HL-60/S4 treated with retinoic acid at 250 ng/mL for 4 days and 3 days (cell line): ENCODE results near the gene CDC42.

Source experiments
- in situ Hi-C: fragments of 300-500 bp; cut with MboI; formaldehyde crosslinking; loops from 2 replicates; pipeline ENCODE4 v1.7.0; 2022; ENCODE audit warnings: low sequenced_read_pairs

The CDC42 gene

GRCh38 chr1:22105611-22106207 is 53.2 kb downstream of the CDC42 start:
- in situ Hi-C loops = loop anchor here (25.0 kb wide), 1 partner anchor 532 kb away; the partner anchor contains the start of genes C1QA and C1QC

DNA sequence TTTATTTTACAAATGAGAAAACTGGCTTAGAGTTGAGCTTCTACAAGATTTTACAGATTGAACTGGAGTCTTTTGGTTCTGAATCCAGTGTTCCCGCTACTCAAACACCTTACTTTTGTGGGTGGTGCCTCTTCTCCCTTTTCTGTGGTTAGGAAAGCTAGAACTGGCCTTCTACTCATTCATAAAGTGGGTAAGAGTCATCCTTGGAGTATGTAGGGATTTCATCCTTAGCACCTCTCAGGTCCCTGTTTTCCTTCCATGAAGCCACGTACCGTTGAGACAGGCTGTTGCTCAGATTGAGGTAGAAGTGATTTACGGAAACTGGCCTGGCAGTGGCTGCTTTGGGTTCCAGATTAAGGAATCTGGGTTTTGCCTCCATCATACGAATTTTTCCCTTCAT is 54.6 kb downstream of the CDC42 start:
- in situ Hi-C loops = loop anchor here (25.0 kb wide), 1 partner anchor 530 kb away; the partner anchor contains the start of genes C1QA and C1QC

GRCh38 chr1:22108339-22109105 is 56.0 kb downstream of the CDC42 start:
- in situ Hi-C loops = loop anchor here (25.0 kb wide), 1 partner anchor 529 kb away; the partner anchor contains the start of genes C1QA and C1QC

GRCh38 chr1:22110016-22110415 is 57.5 kb downstream of the CDC42 start:
- in situ Hi-C loops = loop anchor here (25.0 kb wide), 1 partner anchor 527 kb away; the partner anchor contains the start of genes C1QA and C1QC

GRCh38 chr1:22111115-22111514 is 58.6 kb downstream of the CDC42 start:
- in situ Hi-C loops = loop anchor here (25.0 kb wide), 1 partner anchor 526 kb away; the partner anchor contains the start of genes C1QA and C1QC

- in situ Hi-C loops = loop anchor here (25.0 kb wide), 1 partner anchor 526 kb away; the partner anchor contains the start of genes C1QA and C1QC
Observed at GRCh38 chr1:22111620-22112019, 59.1 kb downstream of the CDC42 start.

DNA sequence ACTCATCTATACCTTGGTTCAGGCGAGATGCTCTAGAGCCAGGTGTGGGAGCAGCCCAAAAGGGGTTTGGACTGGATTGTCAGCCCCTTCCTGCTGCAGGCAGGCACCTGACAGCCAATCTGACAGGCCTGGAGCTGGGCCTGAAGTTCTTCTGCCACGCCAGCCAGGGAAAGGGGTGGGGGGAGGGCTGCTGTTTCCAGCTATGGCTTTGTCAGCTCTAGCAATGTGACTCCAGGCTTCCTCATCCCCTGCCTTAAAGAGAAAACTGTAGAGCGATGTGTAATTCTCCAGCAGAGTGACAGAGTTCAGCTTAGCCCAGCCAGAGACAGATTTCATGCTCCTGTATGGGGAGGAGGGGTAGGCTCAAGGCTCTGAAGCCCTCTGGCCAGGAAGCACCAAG is 60.0 kb downstream of the CDC42 start:
- in situ Hi-C loops = loop anchor here (25.0 kb wide), 1 partner anchor 525 kb away; the partner anchor contains the start of genes C1QA and C1QC

DNA sequence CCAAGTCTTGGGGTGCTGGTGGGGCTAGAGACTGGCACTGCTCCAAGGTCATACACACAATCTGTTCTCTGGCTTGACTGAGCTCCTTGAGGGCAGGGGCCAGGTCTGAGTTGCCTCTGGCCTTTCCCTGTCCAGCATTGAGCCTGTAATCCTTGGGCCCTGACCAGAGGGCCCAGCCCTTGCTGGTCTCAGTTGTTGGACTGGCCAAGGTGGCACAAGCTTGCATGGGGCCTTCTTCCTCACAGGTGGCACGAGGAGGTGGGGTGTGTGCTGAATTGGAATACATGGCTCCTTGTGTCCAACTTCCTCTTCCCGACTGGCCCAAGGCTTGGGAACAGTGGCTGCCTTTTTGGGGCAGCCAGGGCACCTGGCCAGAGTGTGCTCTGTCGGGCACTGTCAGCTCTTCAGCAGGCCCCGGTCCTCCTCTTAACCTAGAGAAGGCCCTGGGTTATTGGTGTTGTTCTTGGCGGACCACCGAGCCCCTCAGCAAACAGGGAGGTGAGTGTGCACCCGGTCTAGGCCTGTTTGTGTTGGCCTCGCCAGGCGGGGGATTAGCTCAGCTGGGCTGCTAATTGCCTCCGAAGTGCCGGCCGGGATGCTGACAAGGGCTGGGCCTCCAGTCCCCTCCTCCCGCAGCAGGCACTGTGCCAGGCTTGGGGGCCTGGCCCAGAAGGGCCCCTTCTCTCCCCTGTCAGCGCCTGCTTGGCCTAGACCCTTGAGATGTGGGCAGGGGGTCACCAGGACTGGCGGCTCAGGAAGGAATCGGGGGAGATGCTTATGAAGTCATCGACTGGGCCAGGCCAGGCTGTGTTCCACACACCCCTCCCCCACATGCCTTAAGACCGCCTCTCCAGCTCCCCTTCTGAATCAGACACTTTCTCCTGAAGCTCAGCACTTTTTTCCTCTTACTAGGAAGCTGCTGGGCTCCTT is 61.8 kb downstream of the CDC42 start:
- in situ Hi-C loops = loop anchor here (25.0 kb wide), 1 partner anchor 523 kb away; the partner anchor contains the start of genes C1QA and C1QC

- in situ Hi-C loops = loop anchor here (25.0 kb wide), 1 partner anchor 522 kb away; the partner anchor contains the start of genes C1QA and C1QC
Observed at GRCh38 chr1:22115286-22115685, 62.8 kb downstream of the CDC42 start.

DNA sequence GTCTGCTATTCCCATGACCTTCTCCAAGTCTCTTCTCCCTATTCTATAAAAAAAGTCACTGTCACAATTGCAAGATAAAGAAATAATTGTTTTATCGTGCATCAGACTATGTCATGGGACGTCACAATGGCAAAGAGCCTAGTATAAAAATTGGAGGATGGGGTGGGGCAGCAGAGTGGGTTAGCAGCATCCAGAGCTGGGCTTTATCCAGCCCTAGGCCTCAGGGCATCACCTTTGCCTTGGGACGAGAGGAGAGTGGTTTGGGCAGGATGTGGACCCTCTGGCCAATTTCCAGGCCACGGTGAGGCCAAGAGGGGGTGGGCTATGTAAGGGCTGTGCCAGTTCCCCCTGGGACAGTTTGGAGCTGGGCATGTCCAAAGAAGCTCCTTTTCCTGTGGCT is 64.7 kb downstream of the CDC42 start:
- in situ Hi-C loops = loop anchor here (25.0 kb wide), 1 partner anchor 520 kb away; the partner anchor contains the start of genes C1QA and C1QC

DNA sequence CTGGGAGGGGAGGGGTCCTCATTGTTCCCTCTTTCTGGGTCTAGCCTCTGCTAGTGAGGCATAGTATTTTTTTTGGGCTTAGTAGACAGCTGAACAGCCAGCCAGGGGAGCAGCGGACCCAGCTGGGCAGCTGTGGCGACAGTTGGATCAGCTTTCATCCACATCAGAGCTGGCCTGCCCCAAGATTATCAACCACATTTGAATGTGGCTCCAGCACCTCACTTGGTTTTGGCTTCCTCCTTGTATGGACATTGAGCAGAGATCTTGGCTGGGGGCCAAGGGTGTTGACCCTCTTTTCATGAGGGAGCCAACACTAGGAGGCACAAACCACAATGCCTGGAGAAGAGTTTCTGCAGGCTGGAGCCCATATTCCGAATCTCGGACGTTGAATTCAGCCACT is 65.3 kb downstream of the CDC42 start:
- in situ Hi-C loops = loop anchor here (25.0 kb wide), 1 partner anchor 519 kb away; the partner anchor contains the start of genes C1QA and C1QC

DNA sequence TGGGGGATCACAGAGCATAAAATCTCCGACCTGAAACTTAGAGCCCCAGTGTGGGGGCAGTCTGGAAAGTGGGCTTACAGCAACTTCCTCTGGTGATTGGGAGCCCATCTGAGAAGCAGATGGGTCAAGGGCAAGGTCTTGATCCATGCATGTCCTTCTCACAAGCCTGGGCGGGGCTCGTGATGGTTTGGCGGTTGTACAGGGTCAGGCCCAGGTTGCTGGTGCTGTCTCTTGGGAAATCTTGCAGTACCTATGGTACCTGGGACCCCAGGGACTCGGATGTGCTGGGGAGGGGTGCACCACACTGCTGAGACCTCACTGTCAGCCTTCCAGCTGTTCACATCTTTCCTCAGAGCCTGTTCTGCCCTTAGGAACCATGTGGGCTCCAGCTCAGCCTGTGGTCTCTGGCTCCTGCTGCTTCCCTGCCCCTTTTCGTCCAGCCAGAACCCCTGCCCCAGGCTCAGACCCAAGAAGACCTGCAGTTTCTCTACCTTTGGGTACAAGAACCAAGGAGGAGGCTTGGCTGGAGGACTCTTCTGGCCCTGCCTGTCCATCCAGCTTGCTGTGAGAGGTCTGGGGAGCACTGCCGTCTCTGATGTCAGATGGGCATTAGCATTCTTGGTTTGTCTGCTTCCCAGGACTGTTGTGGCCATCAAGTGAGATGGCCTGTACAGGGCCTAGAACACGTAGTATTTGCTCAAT is 65.9 kb downstream of the CDC42 start:
- in situ Hi-C loops = loop anchor here (25.0 kb wide), 1 partner anchor 519 kb away; the partner anchor contains the start of genes C1QA and C1QC

- in situ Hi-C loops = loop anchor here (25.0 kb wide), 1 partner anchor 517 kb away; the partner anchor contains the start of genes C1QA and C1QC
Observed at GRCh38 chr1:22119626-22120468, 67.3 kb downstream of the CDC42 start.

DNA sequence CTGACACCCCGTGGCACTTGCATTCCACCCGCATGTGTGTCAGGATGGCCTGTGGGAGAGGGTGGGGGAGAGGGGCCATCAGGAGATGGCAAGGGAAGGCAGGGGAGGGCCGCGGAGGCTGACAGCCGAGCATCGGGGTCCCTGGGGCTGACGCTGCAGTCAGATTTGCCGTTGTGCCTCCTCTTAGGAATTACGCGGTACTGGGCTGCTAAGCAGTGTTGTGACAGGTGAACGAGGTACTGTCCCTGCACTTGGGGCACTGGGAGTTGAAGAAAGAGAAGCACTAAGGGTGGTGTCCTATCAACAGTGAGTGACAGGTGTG is 67.9 kb downstream of the CDC42 start:
- in situ Hi-C loops = loop anchor here (25.0 kb wide), 1 partner anchor 517 kb away; the partner anchor contains the start of genes C1QA and C1QC

DNA sequence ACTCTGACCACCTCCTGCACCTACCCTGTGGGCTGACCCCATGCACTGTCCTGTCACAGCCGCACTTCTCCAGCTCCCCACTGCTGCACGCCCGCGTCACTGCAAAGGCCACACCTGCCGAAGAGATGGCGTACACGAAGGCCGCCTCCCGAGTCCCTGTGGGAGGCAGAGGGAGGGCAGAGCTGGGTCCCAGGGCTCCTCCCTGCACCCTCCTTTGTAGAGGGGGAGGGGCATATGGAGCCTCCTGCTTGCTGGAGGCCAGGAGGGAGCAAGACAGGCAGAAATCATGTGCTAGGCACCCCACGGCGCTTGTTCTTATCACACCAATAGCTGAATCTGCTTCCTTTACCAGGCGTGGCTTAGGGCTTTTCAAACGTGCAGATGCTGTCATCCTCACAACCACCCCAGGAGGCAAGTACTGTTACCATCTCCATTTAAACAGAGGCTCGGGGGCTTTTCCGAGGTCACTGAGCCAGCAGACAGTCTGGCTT is 69.0 kb downstream of the CDC42 start:
- in situ Hi-C loops = loop anchor here (25.0 kb wide), 1 partner anchor 516 kb away; the partner anchor contains the start of genes C1QA and C1QC

DNA sequence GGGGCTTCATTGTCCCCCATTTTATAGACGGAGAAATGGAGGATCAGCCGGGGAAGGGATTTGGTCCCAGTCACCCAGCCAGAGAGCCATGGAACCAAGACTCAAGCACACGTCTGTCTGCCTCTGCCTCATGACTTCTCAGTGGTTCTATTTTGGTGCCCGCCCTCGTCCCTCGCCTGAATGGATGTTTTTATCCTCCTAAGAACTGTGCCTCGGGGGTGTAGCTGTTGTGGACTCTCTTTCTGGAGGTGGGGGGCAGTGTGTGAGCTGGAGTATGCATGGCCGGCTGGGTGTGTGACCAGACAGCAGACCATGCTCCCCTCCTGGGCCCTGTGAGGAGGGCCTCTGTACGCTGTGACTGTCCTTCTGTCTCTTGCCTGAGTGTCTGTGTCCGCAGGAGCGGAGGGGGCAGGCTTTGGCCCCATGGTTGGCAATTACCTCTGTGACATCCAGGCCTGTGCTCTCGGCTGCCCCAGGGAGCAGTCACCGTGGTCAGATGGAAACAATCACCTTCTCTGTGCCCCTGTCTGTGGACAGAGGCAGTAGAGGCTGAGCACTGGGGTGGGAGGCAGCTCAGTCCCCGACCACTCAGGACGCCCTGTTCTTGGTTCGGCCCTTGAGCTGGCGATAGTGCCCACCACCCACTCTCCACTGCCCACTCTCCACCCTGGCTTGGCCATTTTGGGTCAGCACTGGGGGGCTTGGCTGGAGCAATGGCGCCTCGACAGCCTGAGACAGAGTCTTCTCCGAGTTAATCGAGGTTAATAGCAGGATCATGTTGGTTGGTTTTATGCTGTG is 70.0 kb downstream of the CDC42 start:
- in situ Hi-C loops = loop anchor here (25.0 kb wide), 1 partner anchor 515 kb away; the partner anchor contains the start of genes C1QA and C1QC

- in situ Hi-C loops = loop anchor here (25.0 kb wide), 1 partner anchor 514 kb away; the partner anchor contains the start of genes C1QA and C1QC
Observed at GRCh38 chr1:22123071-22123390, 70.5 kb downstream of the CDC42 start.
